Measurements from ENCODE around the gene CD59. TPM values are rescaled to one million over a fixed set of nuclear protein-coding genes. Genes with fewer than 3 reads are reported as not detected.

The CD59 gene
- total RNA-seq, 3 donors from 2014 or later: 317 to 382 (median 381) TPM

GRCh38 chr11:33704240-33705002 is 31.8 kb downstream of the CD59 start:
- Histone ChIP-seq H3K36me3 (ENCODE audit: low read depth) (peaks cover 1% of the 10 kb centered on the region), H3K9me3 (no peaks in the 10 kb centered on the region), H3K4me1 (ENCODE audit: low read depth) (peaks cover 32% of the 10 kb centered on the region), H3K4me3 (no peak overlapping the region)
- ATAC-seq (no peak), DNase-seq (no peak)
- intact Hi-C loops (cut with DNase I, micrococcal nuclease): no loop called here
- no peak for TF ChIP-seq CTCF (IDR thresholded peaks at IDR 0.05)

GRCh38 chr11:33703788-33704187 is 32.4 kb downstream of the CD59 start:
- intact Hi-C loops (cut with DNase I, micrococcal nuclease): no loop called here
- peak; percentile 19 for ATAC-seq

GRCh38 chr11:33703234-33703633 is 33.0 kb downstream of the CD59 start:
- Histone ChIP-seq H3K4me3 (no peak overlapping the region), H3K36me3 (ENCODE audit: low read depth) (no peaks in the 10 kb centered on the region), H3K4me1 (ENCODE audit: low read depth) (peaks cover 32% of the 10 kb centered on the region), H3K9me3 (no peaks in the 10 kb centered on the region)
- DNase-seq (peak in 1 of 3 donors; percentile 50), ATAC-seq (peak; percentile 35)
- intact Hi-C loops (cut with DNase I, micrococcal nuclease): no loop called here
- TF ChIP-seq CTCF (IDR thresholded peaks at IDR 0.05): no peak

More at GRCh38 chr11:33703788-33704187, 32.4 kb downstream of the CD59 start:
- peak in 2 of 3 donors; percentile 46 to 51 for DNase-seq
- Histone ChIP-seq H3K36me3 (ENCODE audit: low read depth) (no peaks in the 10 kb centered on the region), H3K4me1 (ENCODE audit: low read depth) (peaks cover 32% of the 10 kb centered on the region), H3K9me3 (no peaks in the 10 kb centered on the region), H3K4me3 (no peak overlapping the region)
- no peak for TF ChIP-seq CTCF (IDR thresholded peaks at IDR 0.05)

DNA sequence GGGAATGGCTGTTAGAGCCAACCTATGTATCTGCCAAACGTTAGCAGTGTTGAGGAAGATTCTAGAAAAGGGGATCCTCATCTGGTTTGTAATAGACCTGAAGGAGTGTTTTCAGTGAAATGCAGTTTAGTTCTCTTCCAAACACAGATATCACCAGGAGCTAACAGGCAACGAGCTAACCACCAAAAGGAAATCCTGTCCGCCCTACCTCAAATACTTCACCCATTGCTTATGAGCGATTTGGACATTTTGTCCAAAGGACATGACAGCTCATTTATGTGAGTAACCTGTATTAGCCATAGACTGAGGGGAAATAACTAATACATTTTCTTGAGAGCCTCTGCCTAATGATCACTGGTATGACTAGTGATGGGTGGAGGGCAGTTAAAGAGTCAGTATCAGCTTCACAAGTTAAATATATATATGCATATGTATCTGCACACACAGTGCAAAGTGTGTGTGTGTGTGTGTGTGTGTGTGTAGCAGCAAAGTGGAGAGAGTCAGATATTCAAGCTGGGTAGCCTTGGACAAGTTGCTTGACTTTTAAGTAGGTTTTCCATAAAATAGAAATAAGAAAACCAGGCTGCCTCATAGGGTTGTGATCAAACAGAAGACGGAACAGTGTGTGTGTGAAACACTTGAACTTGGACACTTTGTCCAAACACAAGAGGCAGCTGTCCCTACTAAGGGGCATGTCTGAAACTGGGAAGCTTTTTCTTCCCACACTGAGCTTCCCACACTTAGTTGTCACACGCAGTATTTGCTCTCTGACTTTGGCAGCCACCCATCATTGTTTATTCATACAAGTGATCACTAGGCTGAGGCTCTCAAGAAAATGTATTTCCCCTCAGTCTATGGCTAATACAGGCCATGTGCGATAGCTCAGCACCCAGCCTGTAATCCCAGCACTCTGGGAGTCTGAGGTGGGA is 34.7 kb downstream of the CD59 start:
- TF ChIP-seq CTCF (IDR thresholded peaks at IDR 0.05): no peak
- peak; percentile 1 for ATAC-seq
- H3K4me1 ChIP-seq (ENCODE audit: low read depth): peaks cover 32% of the 10 kb centered on the region
- no peaks in the 10 kb centered on the region for H3K9me3 ChIP-seq
- intact Hi-C loops (cut with DNase I, micrococcal nuclease): no loop called here
- peak overlapping the region; percentile 27 for H3K4me3 ChIP-seq
- H3K36me3 ChIP-seq (ENCODE audit: low read depth): no peaks in the 10 kb centered on the region
- DNase-seq: peak in 1 of 3 donors; percentile 49

- intact Hi-C loops (cut with DNase I, micrococcal nuclease): no loop called here
- DNase-seq: peak; percentile 97 to 98 (median 97)
- no peak for TF ChIP-seq CTCF (IDR thresholded peaks at IDR 0.05)
- ATAC-seq: peak; percentile 92
- Histone ChIP-seq H3K4me1 (ENCODE audit: low read depth) (peaks cover 32% of the 10 kb centered on the region), H3K9me3 (no peaks in the 10 kb centered on the region), H3K4me3 (peak within 1 kb of the TSS; percentile 27), H3K36me3 (ENCODE audit: low read depth) (no peaks in the 10 kb centered on the region)
These were observed 35.5 kb downstream of the CD59 start, which contains the start of gene C11orf91 for GRCh38 chr11:33700502-33701271. TSS of gene C11orf91 (minus strand) at chr11:33700826. CDS start at chr11:33700740, 86 bp downstream.
